HepG2 (cell line): ENCODE measurements around the gene CMIP. TPM values are rescaled to one million over a fixed set of nuclear protein-coding genes. Genes with fewer than 3 reads are reported as not detected.
A peak's percentile ranks its signal among the peaks of the same experiment; 100 is the strongest.

Experiments
- ATF7-NPFF ChIP-seq: sonication (generic); formaldehyde crosslinking; IDR thresholded peaks from 2 replicates; pipeline ENCODE4 v1.8.1; 2023; ENCODE audit warnings: mild to moderate bottlenecking, low read depth, missing genetic modification reagents, moderate library complexity
- CCDC6 ChIP-seq: sonication (generic); formaldehyde crosslinking; IDR thresholded peaks from 2 replicates; pipeline ENCODE4 v1.8.1; 2022; ENCODE audit warnings: mild to moderate bottlenecking, missing genetic modification reagents, moderate library complexity
- DNMT3B ChIP-seq: conservative IDR thresholded peaks from 2 replicates; pipeline ENCODE4 v1.6.1; 2016; ENCODE audit warnings: missing biosample characterization, control low read depth
- HES4 ChIP-seq: sonication (generic); formaldehyde crosslinking; IDR thresholded peaks from 2 replicates; pipeline ENCODE4 v1.9.0; 2021; ENCODE audit warnings: mild to moderate bottlenecking, missing genetic modification reagents, borderline replicate concordance
- HNRNPK ChIP-seq: fragments of 200-400 bp; formaldehyde crosslinking; IDR thresholded peaks from 2 replicates; pipeline ENCODE4 v1.6.1; 2018; ENCODE audit warnings: low read length, low read depth, moderate library complexity, mild to moderate bottlenecking; ENCODE audit not compliant: poor library complexity, severe bottlenecking
- KAT7 ChIP-seq: IDR thresholded peaks from 2 replicates; pipeline ENCODE4 v1.6.1; 2018; ENCODE audit warnings: borderline replicate concordance, missing compliant biosample characterization
- KMT2A ChIP-seq: sonication (generic); formaldehyde crosslinking; IDR thresholded peaks from 2 replicates; pipeline ENCODE4 v1.4.0; 2020; ENCODE audit warnings: missing genetic modification reagents
- NBN ChIP-seq: fragments of 450-650 bp; conservative IDR thresholded peaks from 2 replicates; pipeline ENCODE4 v1.6.1; 2017
- NFYB ChIP-seq: sonication (generic); formaldehyde crosslinking; IDR thresholded peaks from 2 replicates; pipeline ENCODE4 v1.4.0; 2020; ENCODE audit warnings: missing genetic modification reagents
- NONO ChIP-seq, 2 experiments: fragments of 450-650 bp in 1 of 2; sonication (generic) in 1 of 2; formaldehyde crosslinking in 1 of 2; IDR thresholded peaks in 1 of 2; conservative IDR thresholded peaks in 1 of 2; 2 replicates each; pipeline versions ENCODE4 v1.6.1 to v1.8.0; 2017 to 2022; ENCODE audit warnings: mild to moderate bottlenecking in 1 of 2, missing genetic modification reagents in 1 of 2, moderate library complexity in 1 of 2
- RXRA ChIP-seq: sonication (generic); formaldehyde crosslinking; IDR thresholded peaks from 2 replicates; pipeline ENCODE4 v1.5.1; 2020; ENCODE audit warnings: missing genetic modification reagents
- SETDB1 ChIP-seq: sonication (generic); formaldehyde crosslinking; IDR thresholded peaks from 2 replicates; pipeline ENCODE4 v1.5.1; 2020; ENCODE audit warnings: missing genetic modification reagents, mild to moderate bottlenecking, borderline replicate concordance
- SMARCC2 ChIP-seq: fragments of 450-650 bp; IDR thresholded peaks from 2 replicates; pipeline ENCODE4 v1.6.1; 2017; ENCODE audit warnings: antibody characterized with exemption, mild to moderate bottlenecking
- SP2 ChIP-seq: sonication (generic); formaldehyde crosslinking; IDR thresholded peaks from 2 replicates; pipeline ENCODE4 v1.5.1; 2020; ENCODE audit warnings: mild to moderate bottlenecking, missing genetic modification reagents
- TCF7L2 ChIP-seq: IDR thresholded peaks from 2 replicates; pipeline ENCODE4 v1.6.1; 2011; ENCODE audit warnings: mild to moderate bottlenecking, low read depth, low read length, moderate library complexity
- TRIM24 ChIP-seq: sonication (generic); formaldehyde crosslinking; IDR thresholded peaks from 2 replicates; pipeline ENCODE4 v1.8.0; 2022; ENCODE audit warnings: mild to moderate bottlenecking, missing genetic modification reagents
- ZBTB7B ChIP-seq: sonication (generic); formaldehyde crosslinking; IDR thresholded peaks from 2 replicates; pipeline ENCODE4 v1.4.0; 2020; ENCODE audit warnings: missing genetic modification reagents
- ZNF121 ChIP-seq: sonication (generic); formaldehyde crosslinking; IDR thresholded peaks from 2 replicates; pipeline ENCODE4 v1.5.0; 2020; ENCODE audit warnings: mild to moderate bottlenecking, missing genetic modification reagents
- ZNF567 ChIP-seq: sonication (generic); formaldehyde crosslinking; IDR thresholded peaks from 2 replicates; pipeline ENCODE4 v1.8.1; 2023; ENCODE audit warnings: mild to moderate bottlenecking, missing genetic modification reagents, borderline replicate concordance
- ZSCAN30 ChIP-seq: sonication (generic); formaldehyde crosslinking; IDR thresholded peaks from 2 replicates; pipeline ENCODE4 v1.5.0; 2020; ENCODE audit warnings: mild to moderate bottlenecking, missing genetic modification reagents
- polyA plus RNA-seq, 8 experiments: library from polyadenylated mRNA; depleted of rRNA in 3 of 8; stranded (reverse) in 7 of 8; unstranded in 1 of 8; fragments of >200 nt; fragmentation: Illumina TruSeq in 4 of 8; extraction: Trizol in 4 of 8; gene quantifications; 2 replicates each; pipeline versions ENCODE4 v1.2.1 to v1.2.3, GENCODE V29; 2011 to 2016; ENCODE audit warnings: low read depth in 4 of 8, missing spikeins in 1 of 8, mixed read lengths in 1 of 8; ENCODE audit not compliant: insufficient read depth in 1 of 8
- total RNA-seq, 5 experiments: library from RNA; depleted of rRNA; stranded (reverse); fragments of >200 nt; fragmentation: Illumina TruSeq; extraction: Trizol; gene quantifications; 2 replicates each; pipeline ENCODE4 v1.2.3, GENCODE V29; 2016; ENCODE audit warnings: low read depth in 1 of 5
- TF ChIP-seq, protein P1 (sequence below): sonication (generic); formaldehyde crosslinking; IDR thresholded peaks from 2 replicates; pipeline ENCODE4 v1.8.1; 2023; ENCODE audit warnings: mild to moderate bottlenecking, missing genetic modification reagents, borderline replicate concordance
- TF ChIP-seq, protein P2 (sequence below): sonication (generic); formaldehyde crosslinking; IDR thresholded peaks from 2 replicates; pipeline ENCODE4 v1.4.0; 2020; ENCODE audit warnings: mild to moderate bottlenecking, missing genetic modification reagents
- TF ChIP-seq, protein P3 (sequence below): IDR thresholded peaks from 2 replicates; pipeline ENCODE4 v1.6.1; 2016
- TF ChIP-seq, protein P4 (sequence below): sonication (generic); formaldehyde crosslinking; conservative IDR thresholded peaks from 2 replicates; pipeline ENCODE4 v1.8.0; 2022; ENCODE audit warnings: missing genetic modification reagents

CMIP gene
- total and polyA plus RNA-seq, 2 of the 13 experiments (the other 11 are each of a cell fraction or from before 2014, with no cell fraction given), result 10.9 to 18.1 TPM

DNA sequence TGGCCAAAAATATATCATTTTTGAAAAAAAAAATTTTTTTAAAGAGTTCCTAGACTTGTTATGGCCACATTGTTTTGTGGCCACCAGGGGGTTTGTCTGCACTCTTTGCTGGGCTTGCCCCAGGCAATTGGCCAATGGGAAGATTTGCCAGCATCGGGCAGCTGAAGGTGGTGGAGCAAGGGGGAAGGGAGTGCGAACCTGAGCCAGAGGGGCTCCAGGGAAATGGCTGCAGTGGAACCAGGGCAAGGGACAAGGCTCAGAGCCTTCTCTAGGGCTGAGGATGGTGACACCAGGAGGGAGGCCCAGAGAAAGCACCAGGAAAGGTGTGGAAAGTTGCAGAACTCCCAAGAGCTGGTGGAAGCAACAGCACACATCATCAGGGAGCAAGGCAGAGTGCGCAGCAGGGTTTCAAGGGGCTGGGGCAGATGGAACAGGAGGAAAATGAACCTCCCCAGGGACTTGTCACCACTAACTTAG, 15.5 kb upstream of the CMIP start (continued):
- TF ChIP-seq CCDC6 (CRISPR knock-in tag), result no peak
- no peak for TF ChIP-seq SP2 (CRISPR knock-in tag)
- TF ChIP-seq SETDB1 (CRISPR knock-in tag), result no peak
- TF ChIP-seq TRIM24, result no peak
- TF ChIP-seq RXRA (CRISPR knock-in tag), result peak; percentile 41; the same call in 1 of the 2 replicates
- no peak for TF ChIP-seq DNMT3B (CRISPR knock-in tag)
- TF ChIP-seq, protein P1, sequence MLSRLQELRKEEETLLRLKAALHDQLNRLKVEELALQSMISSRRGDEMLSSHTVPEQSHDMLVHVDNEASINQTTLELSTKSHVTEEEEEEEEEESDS, result no peak
- TF ChIP-seq, protein P2, sequence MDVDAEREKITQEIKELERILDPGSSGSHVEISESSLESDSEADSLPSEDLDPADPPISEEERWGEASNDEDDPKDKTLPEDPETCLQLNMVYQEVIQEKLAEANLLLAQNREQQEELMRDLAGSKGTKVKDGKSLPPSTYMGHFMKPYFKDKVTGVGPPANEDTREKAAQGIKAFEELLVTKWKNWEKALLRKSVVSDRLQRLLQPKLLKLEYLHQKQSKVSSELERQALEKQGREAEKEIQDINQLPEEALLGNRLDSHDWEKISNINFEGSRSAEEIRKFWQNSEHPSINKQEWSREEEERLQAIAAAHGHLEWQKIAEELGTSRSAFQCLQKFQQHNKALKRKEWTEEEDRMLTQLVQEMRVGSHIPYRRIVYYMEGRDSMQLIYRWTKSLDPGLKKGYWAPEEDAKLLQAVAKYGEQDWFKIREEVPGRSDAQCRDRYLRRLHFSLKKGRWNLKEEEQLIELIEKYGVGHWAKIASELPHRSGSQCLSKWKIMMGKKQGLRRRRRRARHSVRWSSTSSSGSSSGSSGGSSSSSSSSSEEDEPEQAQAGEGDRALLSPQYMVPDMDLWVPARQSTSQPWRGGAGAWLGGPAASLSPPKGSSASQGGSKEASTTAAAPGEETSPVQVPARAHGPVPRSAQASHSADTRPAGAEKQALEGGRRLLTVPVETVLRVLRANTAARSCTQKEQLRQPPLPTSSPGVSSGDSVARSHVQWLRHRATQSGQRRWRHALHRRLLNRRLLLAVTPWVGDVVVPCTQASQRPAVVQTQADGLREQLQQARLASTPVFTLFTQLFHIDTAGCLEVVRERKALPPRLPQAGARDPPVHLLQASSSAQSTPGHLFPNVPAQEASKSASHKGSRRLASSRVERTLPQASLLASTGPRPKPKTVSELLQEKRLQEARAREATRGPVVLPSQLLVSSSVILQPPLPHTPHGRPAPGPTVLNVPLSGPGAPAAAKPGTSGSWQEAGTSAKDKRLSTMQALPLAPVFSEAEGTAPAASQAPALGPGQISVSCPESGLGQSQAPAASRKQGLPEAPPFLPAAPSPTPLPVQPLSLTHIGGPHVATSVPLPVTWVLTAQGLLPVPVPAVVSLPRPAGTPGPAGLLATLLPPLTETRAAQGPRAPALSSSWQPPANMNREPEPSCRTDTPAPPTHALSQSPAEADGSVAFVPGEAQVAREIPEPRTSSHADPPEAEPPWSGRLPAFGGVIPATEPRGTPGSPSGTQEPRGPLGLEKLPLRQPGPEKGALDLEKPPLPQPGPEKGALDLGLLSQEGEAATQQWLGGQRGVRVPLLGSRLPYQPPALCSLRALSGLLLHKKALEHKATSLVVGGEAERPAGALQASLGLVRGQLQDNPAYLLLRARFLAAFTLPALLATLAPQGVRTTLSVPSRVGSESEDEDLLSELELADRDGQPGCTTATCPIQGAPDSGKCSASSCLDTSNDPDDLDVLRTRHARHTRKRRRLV, result no peak
- no peak for TF ChIP-seq KMT2A (CRISPR knock-in tag)
- TF ChIP-seq NONO (IDR thresholded peaks at IDR 0.05), result no peak
- no peak for TF ChIP-seq NONO (CRISPR knock-in tag; conservative IDR thresholded peaks at IDR 0.05)
- TF ChIP-seq HES4 (CRISPR knock-in tag), result no peak
- no peak for TF ChIP-seq ZNF567 (CRISPR knock-in tag)
- TF ChIP-seq, protein P3, sequence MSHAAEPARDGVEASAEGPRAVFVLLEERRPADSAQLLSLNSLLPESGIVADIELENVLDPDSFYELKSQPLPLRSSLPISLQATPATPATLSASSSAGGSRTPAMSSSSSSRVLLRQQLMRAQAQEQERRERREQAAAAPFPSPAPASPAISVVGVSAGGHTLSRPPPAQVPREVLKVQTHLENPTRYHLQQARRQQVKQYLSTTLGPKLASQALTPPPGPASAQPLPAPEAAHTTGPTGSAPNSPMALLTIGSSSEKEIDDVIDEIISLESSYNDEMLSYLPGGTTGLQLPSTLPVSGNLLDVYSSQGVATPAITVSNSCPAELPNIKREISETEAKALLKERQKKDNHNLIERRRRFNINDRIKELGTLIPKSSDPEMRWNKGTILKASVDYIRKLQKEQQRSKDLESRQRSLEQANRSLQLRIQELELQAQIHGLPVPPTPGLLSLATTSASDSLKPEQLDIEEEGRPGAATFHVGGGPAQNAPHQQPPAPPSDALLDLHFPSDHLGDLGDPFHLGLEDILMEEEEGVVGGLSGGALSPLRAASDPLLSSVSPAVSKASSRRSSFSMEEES (CRISPR knock-in tag), result no peak
- no peak for TF ChIP-seq SMARCC2
- no peak for TF ChIP-seq HNRNPK
- TF ChIP-seq TCF7L2, result no peak
- TF ChIP-seq NFYB (CRISPR knock-in tag), result peak; percentile 60
- TF ChIP-seq NBN, result no peak
- TF ChIP-seq ATF7-NPFF, result no peak
- TF ChIP-seq ZSCAN30 (CRISPR knock-in tag), result no peak
- TF ChIP-seq ZNF121 (CRISPR knock-in tag), result no peak; the same call in 1 of the 2 replicates
- TF ChIP-seq ZBTB7B, result no peak
- TF ChIP-seq, protein P4, sequence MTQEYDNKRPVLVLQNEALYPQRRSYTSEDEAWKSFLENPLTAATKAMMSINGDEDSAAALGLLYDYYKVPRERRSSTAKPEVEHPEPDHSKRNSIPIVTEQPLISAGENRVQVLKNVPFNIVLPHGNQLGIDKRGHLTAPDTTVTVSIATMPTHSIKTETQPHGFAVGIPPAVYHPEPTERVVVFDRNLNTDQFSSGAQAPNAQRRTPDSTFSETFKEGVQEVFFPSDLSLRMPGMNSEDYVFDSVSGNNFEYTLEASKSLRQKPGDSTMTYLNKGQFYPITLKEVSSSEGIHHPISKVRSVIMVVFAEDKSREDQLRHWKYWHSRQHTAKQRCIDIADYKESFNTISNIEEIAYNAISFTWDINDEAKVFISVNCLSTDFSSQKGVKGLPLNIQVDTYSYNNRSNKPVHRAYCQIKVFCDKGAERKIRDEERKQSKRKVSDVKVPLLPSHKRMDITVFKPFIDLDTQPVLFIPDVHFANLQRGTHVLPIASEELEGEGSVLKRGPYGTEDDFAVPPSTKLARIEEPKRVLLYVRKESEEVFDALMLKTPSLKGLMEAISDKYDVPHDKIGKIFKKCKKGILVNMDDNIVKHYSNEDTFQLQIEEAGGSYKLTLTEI (CRISPR knock-in tag), result no peak
- no peak for TF ChIP-seq KAT7
